Activated CD4-positive, alpha-beta memory T cell treated with anti-CD3 and anti-CD28 coated beads for 36 hours (primary cell): ENCODE data around the gene PRAMEF5. TPM values are rescaled to one million over a fixed set of nuclear protein-coding genes. Genes with fewer than 3 reads are reported as not detected.
A peak's percentile ranks its signal among the peaks of the same experiment; 100 is the strongest.
"Not testable (repeated sequence)": the region's sequence is repeated elsewhere in the genome, so short reads cannot be mapped to it uniquely, and the experiment has no call there.

ENCODE experiments used
- CTCF ChIA-PET: fragments of 350-600 bp; sonication (Branson Sonifier 250); formaldehyde crosslinking; loops from one replicate; lab custom pipeline; 2021; ENCODE audit warnings: antibody characterized with exemption, inconsistent platforms; lab: Charles Lee
- POLR2A ChIA-PET: fragments of 350-600 bp; sonication (Branson Sonifier 250); formaldehyde crosslinking; loops from one replicate; lab custom pipeline; 2021; ENCODE audit warnings: antibody characterized with exemption; lab: Charles Lee
- DNase-seq: peaks from one replicate; pipeline ENCODE4 v3.0.0-alpha.2; 2020
- H3K27ac Mint-ChIP-seq: one replicate; pipeline ENCODE4 v1.8.0; 2021; ENCODE audit warnings: mixed read lengths
- H3K27me3 Mint-ChIP-seq: one replicate; pipeline ENCODE4 v1.8.0; 2021; ENCODE audit warnings: mixed read lengths
- H3K36me3 Mint-ChIP-seq: one replicate; pipeline ENCODE4 v1.8.0; 2021; ENCODE audit warnings: mixed read lengths
- H3K4me1 Mint-ChIP-seq: one replicate; pipeline ENCODE4 v1.8.0; 2021; ENCODE audit warnings: low read depth, mixed read lengths
- H3K4me3 Mint-ChIP-seq: one replicate; pipeline ENCODE4 v1.8.0; 2021; ENCODE audit warnings: mild to moderate bottlenecking, mixed read lengths
- H3K9me3 Mint-ChIP-seq: one replicate; pipeline ENCODE4 v1.8.0; 2021; ENCODE audit warnings: mixed read lengths
- intact Hi-C: fragments of 100-400 bp; cut with micrococcal nuclease; formaldehyde crosslinking; loops from one replicate; pipeline ENCODE4 v1.15.1; 2023
- total RNA-seq, 2 experiments: library from RNA; stranded (reverse); gene quantifications; one replicate each; pipeline ENCODE4 v1.2.3, GENCODE V29; 2021

PRAMEF5 gene
- total RNA-seq: not detected

DNA sequence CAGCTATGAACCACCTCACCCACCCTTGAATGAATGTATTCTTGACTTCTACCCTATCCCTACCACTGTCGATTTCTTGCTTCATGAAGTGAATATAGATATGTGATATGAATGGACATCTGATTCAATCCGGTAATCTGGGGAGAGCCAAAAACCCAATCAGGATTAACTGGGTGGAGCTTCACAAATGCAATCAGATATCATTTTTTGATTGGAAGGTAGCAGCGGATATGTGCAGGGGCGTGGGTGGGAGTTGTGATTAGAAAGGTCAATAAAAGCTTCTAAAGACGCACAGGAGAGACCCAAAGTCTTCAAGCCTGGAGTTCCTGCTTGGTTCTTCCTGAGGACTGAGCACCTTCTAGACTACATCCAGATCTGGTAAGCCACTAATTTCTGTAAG lies at the start of gene PRAMEF5:
TSS of gene PRAMEF5 (plus strand) at position 301 of the 400 bp plus-strand sequence. CDS start 5,071 bp downstream, outside the sequence.
- POLR2A ChIA-PET, H3K27me3 Mint-ChIP-seq, H3K9me3 Mint-ChIP-seq, DNase-seq, H3K27ac Mint-ChIP-seq, intact Hi-C loops, CTCF ChIA-PET, H3K36me3 Mint-ChIP-seq, H3K4me1 Mint-ChIP-seq, H3K4me3 Mint-ChIP-seq: not testable (repeated sequence)

- H3K36me3 Mint-ChIP-seq, POLR2A ChIA-PET, H3K9me3 Mint-ChIP-seq, H3K27ac Mint-ChIP-seq, DNase-seq, CTCF ChIA-PET, H3K4me1 Mint-ChIP-seq, intact Hi-C loops, H3K27me3 Mint-ChIP-seq, H3K4me3 Mint-ChIP-seq: not testable (repeated sequence)
Observed at GRCh38 chr1:13208712-13209111, 45.3 kb upstream of the PRAMEF5 start.

DNA sequence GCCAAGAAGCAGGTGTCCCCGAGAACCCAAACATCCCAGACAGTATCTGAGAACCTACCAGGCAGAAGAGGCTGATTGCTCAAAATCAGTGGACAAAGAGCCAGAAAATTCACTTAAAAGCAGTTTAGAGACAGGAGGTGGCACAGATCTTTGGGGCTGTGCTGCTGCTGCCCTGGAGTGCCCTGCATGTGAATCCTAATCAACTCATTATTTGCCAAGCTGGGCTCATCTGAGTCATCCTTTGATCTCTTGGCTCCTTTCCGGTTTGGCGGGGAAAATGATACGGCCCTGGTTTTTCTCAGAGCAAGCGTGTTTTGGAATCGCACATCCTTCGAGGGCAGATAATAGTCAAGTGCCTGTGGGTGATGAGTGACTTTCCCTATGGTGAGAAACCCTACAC lies 37.4 kb upstream of the PRAMEF5 start:
- H3K9me3 Mint-ChIP-seq, POLR2A ChIA-PET, H3K27me3 Mint-ChIP-seq, H3K27ac Mint-ChIP-seq, DNase-seq, H3K36me3 Mint-ChIP-seq, intact Hi-C loops, CTCF ChIA-PET, H3K4me3 Mint-ChIP-seq, H3K4me1 Mint-ChIP-seq: not testable (repeated sequence)

GRCh38 chr1:13219203-13219602 lies 34.8 kb upstream of the PRAMEF5 start:
- H3K9me3 Mint-ChIP-seq, H3K36me3 Mint-ChIP-seq, H3K27ac Mint-ChIP-seq, H3K4me1 Mint-ChIP-seq, H3K27me3 Mint-ChIP-seq, CTCF ChIA-PET, POLR2A ChIA-PET, H3K4me3 Mint-ChIP-seq, intact Hi-C loops, DNase-seq: not testable (repeated sequence)

DNA sequence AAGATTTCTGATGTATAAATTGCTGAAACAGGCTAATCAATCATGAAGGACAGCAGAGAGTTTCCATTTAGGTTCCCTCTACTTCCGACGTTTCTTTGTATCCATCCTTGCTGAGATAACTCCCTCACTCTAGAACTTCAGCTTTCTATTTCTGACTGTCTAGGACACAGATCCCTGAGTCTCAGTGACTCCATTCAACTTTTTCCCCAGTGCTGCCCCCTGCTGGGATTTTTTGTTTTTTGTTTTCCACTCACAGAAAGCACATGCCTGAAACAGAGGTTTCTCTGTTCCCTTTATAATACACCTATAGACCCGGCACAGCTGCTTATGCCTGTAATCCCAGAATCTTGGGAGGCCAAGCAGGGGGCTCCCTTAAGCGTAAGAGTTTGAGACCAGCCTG lies 31.2 kb upstream of the PRAMEF5 start:
- H3K36me3 Mint-ChIP-seq, CTCF ChIA-PET, H3K4me1 Mint-ChIP-seq, H3K27me3 Mint-ChIP-seq, intact Hi-C loops, H3K27ac Mint-ChIP-seq, H3K9me3 Mint-ChIP-seq, POLR2A ChIA-PET, H3K4me3 Mint-ChIP-seq, DNase-seq: not testable (repeated sequence)

DNA sequence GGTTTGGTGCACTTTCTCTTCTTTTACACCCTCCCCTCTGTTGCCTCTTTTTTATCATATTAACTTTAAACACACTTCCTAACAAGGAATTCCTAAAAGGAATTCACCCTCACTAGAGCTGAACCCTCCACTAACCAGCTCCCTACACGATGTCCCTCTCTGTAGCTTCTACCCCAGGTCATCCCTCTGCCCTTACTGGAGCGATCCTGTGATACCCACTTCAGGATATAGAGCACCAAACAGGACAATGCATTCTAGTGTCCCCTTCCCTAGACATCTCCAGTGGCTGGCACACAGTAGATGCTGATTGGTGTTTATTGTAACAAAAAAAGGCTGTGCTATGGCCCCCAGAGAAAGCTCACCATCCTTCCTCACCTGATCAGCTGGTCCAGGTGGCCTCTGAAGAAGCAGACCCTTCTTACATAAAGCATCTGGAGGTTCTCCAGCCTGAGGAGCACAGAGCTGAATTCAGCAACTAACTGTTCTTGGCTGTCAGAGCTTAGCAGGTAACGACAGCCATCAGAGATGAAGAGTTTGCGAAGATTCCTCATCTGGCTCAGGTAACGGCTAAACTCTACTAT lies 29.4 kb upstream of the PRAMEF5 start:
- intact Hi-C loops: no loop called here
- POLR2A ChIA-PET: no interaction called here
- no peaks in the 10 kb centered on the region for H3K9me3 Mint-ChIP-seq
- H3K27me3 Mint-ChIP-seq: peaks cover 7% of the 10 kb centered on the region
- CTCF ChIA-PET: no interaction called here
- H3K4me1 Mint-ChIP-seq: no peaks in the 10 kb centered on the region
- DNase-seq: no peak
- H3K27ac Mint-ChIP-seq: no peak overlapping the region
- H3K4me3 Mint-ChIP-seq: no peak overlapping the region
- H3K36me3 Mint-ChIP-seq: no peaks in the 10 kb centered on the region

DNA sequence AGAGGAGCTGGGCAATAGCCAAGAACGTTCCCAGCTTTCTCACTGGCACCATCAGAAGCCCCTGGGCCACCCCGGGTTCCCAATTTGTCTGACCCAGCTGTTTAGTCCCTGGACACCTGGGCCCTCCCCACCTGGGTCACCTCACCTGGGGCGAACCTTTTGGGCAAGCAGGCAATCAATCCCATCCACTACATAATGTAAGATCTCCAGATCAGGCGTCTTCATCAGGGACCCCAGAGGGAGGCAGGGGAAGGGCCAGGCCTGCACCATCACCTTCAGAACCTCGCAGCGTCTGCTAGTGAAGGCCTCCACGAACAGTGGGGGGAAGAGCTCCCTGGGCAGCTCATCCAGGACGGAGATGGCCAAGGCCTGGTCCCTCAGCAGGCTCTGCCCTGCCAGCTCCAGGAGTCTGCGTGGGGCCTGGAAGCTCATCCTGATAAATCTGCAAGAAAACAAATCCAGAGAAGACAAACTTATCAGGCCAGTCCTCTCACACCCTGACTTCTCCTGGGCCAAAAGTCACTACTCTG lies 28.3 kb upstream of the PRAMEF5 start, which contains the start of gene PRAMEF18:
TSS of gene PRAMEF18 (minus strand) at position 480 of the 530 bp plus-strand sequence. CDS start at position 432, 48 bp downstream.
- H3K27me3 Mint-ChIP-seq, POLR2A ChIA-PET, CTCF ChIA-PET, H3K36me3 Mint-ChIP-seq, H3K4me1 Mint-ChIP-seq, H3K27ac Mint-ChIP-seq, intact Hi-C loops, DNase-seq, H3K4me3 Mint-ChIP-seq, H3K9me3 Mint-ChIP-seq: not testable (repeated sequence)

DNA sequence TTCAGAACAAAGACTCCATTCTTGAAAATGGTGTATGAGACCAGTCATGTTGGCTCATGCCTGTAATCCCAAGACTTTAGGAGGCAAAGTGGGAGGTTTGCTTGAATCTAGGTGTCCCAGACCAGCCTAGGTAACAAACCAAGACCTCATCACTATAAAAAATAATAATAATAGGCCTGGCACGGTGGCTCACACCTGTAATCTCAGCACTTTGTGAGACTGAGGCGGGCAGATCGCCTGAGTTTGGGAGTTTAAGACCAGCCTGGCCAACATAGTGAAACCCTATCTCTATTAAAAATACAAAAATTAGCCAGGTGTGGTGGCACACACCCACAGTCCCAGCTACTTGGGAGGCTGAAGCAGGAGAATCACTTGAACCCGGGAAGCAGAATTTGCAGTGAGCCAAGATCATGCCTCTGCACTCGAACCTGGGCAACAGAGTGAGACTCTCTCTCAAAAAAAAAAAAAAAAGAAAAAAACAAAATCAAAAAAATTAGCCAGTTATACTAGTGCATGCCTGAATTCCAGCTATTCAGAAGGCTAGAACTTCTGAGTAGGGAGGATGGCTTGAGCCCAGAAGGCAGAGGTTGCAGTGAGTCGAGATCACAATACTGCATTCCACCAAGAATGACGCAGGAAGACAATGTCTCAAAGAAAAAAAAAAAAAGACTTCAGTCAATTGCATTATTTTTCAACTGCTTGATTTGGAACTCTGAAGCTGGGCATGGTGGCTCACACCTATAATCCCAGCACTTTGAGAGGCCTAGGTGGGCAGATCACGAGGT lies 26.5 kb upstream of the PRAMEF5 start:
- H3K27ac Mint-ChIP-seq, H3K9me3 Mint-ChIP-seq, H3K36me3 Mint-ChIP-seq, H3K4me3 Mint-ChIP-seq, H3K4me1 Mint-ChIP-seq, CTCF ChIA-PET, DNase-seq, intact Hi-C loops, H3K27me3 Mint-ChIP-seq: not testable (repeated sequence)
- POLR2A ChIA-PET: interaction anchor here (0.7 kb wide), 1 partner anchor 703 kb away, joined by 3 read pairs; no protein-coding TSS in a partner anchor

- peak; percentile 52 for DNase-seq
- CTCF ChIA-PET: no interaction called here
- no peaks in the 10 kb centered on the region for H3K9me3 Mint-ChIP-seq
- no peak overlapping the region for H3K4me3 Mint-ChIP-seq
- no peaks in the 10 kb centered on the region for H3K36me3 Mint-ChIP-seq
- H3K4me1 Mint-ChIP-seq: no peaks in the 10 kb centered on the region
- H3K27me3 Mint-ChIP-seq: peaks cover 7% of the 10 kb centered on the region
- POLR2A ChIA-PET: interaction anchor here (0.7 kb wide), 1 partner anchor 704 kb away, joined by 3 read pairs; no protein-coding TSS in a partner anchor
- intact Hi-C loops: no loop called here
- no peak overlapping the region for H3K27ac Mint-ChIP-seq
Observed at GRCh38 chr1:13228343-13228781, 25.6 kb upstream of the PRAMEF5 start.

DNA sequence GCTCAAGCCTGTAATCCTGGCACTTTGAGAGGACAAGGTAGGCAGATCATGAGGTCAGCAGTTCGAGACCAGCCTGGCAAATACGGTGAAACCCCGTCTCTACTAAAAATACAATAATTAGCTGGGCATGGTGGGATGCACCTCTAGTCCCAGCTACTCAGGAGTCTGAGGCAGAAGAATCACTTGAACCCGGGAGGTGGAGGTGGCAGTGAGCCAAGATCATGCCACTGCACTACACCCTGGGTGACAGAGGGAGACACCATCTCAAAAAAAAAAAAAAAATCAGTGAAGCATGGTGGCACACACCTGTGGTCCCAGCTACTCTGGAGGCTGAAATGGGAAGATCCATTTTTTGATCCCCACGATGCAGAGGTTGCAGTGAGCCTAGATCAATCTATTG lies 23.9 kb upstream of the PRAMEF5 start:
- H3K27me3 Mint-ChIP-seq, CTCF ChIA-PET, H3K4me3 Mint-ChIP-seq, intact Hi-C loops, H3K9me3 Mint-ChIP-seq, DNase-seq, H3K27ac Mint-ChIP-seq, H3K4me1 Mint-ChIP-seq, H3K36me3 Mint-ChIP-seq, POLR2A ChIA-PET: not testable (repeated sequence)

DNA sequence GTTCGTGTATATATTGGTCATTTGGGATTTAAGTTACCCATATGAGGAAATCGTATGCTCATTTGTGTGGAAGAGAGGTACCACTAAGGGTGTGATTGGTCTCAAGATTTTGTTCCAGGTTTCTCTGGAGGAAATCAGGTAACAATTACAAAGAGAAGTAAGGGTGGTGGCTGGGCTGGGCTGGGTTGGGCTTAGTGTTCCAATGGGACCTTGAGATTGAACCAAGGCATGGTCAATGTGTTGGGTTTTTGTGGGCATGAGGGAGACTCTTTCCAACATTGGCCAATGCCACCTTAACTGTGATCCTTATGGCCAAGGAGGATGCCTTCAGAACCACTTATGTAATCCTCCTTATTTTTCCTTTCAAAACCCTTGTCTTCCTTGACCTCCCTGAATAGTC lies 23.4 kb upstream of the PRAMEF5 start:
- H3K27ac Mint-ChIP-seq, H3K36me3 Mint-ChIP-seq, H3K4me1 Mint-ChIP-seq, DNase-seq, intact Hi-C loops, CTCF ChIA-PET, H3K4me3 Mint-ChIP-seq, H3K9me3 Mint-ChIP-seq, POLR2A ChIA-PET, H3K27me3 Mint-ChIP-seq: not testable (repeated sequence)

- CTCF ChIA-PET, H3K36me3 Mint-ChIP-seq, H3K27ac Mint-ChIP-seq, H3K27me3 Mint-ChIP-seq, DNase-seq, H3K4me1 Mint-ChIP-seq, POLR2A ChIA-PET, H3K9me3 Mint-ChIP-seq, H3K4me3 Mint-ChIP-seq, intact Hi-C loops: not testable (repeated sequence)
Observed at GRCh38 chr1:13231061-13231750, 22.8 kb upstream of the PRAMEF5 start.
